ENCODE measurements around the gene TBC1D2.

TBC1D2 gene

GRCh38 chr9:98264516-98264915 lies 9.1 kb upstream of the TBC1D2 start:
- Mint-ChIP-seq H3K36me3 (ENCODE audit: insufficient read depth) (no peaks in the 10 kb centered on the region), H3K4me3 (no peak overlapping the region), H3K9me3 (no peaks in the 10 kb centered on the region), H3K4me1 (no peaks in the 10 kb centered on the region), H3K27me3 (peaks cover 27% of the 10 kb centered on the region), H3K27ac (ENCODE audit: low read depth) (no peak overlapping the region)
- no peak for ATAC-seq (replicated peaks; ENCODE audit: extremely low read depth, poor library complexity, severe bottlenecking)
- DNase-seq (ENCODE audit: low spot score in 2 of 2), result no peak

GRCh38 chr9:98263482-98264357 lies 8.3 kb upstream of the TBC1D2 start:
- Mint-ChIP-seq H3K4me3 (no peak overlapping the region), H3K27ac (ENCODE audit: low read depth) (no peak overlapping the region), H3K9me3 (no peaks in the 10 kb centered on the region), H3K4me1 (no peaks in the 10 kb centered on the region), H3K36me3 (ENCODE audit: insufficient read depth) (no peaks in the 10 kb centered on the region), H3K27me3 (peaks cover 19% of the 10 kb centered on the region)
- DNase-seq (ENCODE audit: low spot score in 2 of 2) (peak; percentile 66 to 68), ATAC-seq (replicated peaks; ENCODE audit: extremely low read depth, poor library complexity, severe bottlenecking) (peak; percentile 99)

GRCh38 chr9:98263080-98263479 lies 7.6 kb upstream of the TBC1D2 start:
- Mint-ChIP-seq H3K4me1 (no peaks in the 10 kb centered on the region), H3K27ac (ENCODE audit: low read depth) (no peak overlapping the region), H3K4me3 (no peak overlapping the region), H3K9me3 (no peaks in the 10 kb centered on the region), H3K36me3 (ENCODE audit: insufficient read depth) (no peaks in the 10 kb centered on the region), H3K27me3 (peaks cover 13% of the 10 kb centered on the region)
- ATAC-seq (replicated peaks; ENCODE audit: extremely low read depth, poor library complexity, severe bottlenecking) (no peak), DNase-seq (ENCODE audit: low spot score in 2 of 2) (no peak)

- no peaks in the 10 kb centered on the region for H3K4me1 Mint-ChIP-seq
- DNase-seq (ENCODE audit: low spot score in 2 of 2) (no peak), ATAC-seq (replicated peaks; ENCODE audit: extremely low read depth, poor library complexity, severe bottlenecking) (no peak)
- H3K27me3 Mint-ChIP-seq, result peaks cover 3% of the 10 kb centered on the region
- no peaks in the 10 kb centered on the region for H3K9me3 Mint-ChIP-seq
- no peak overlapping the region for H3K27ac Mint-ChIP-seq (ENCODE audit: low read depth)
- peaks cover 1% of the 10 kb centered on the region for H3K36me3 Mint-ChIP-seq (ENCODE audit: insufficient read depth)
- no peak overlapping the region for H3K4me3 Mint-ChIP-seq
Observed at GRCh38 chr9:98262056-98262455, 6.6 kb upstream of the TBC1D2 start.

- H3K27ac Mint-ChIP-seq (ENCODE audit: low read depth), result no peak overlapping the region
- peaks cover 11% of the 10 kb centered on the region for H3K36me3 Mint-ChIP-seq (ENCODE audit: insufficient read depth)
- H3K27me3 Mint-ChIP-seq, result no peaks in the 10 kb centered on the region
- no peak overlapping the region for H3K4me3 Mint-ChIP-seq
- peaks cover 7% of the 10 kb centered on the region for H3K4me1 Mint-ChIP-seq
- H3K9me3 Mint-ChIP-seq, result no peaks in the 10 kb centered on the region
- DNase-seq (ENCODE audit: low spot score in 2 of 2) (no peak), ATAC-seq (replicated peaks; ENCODE audit: extremely low read depth, poor library complexity, severe bottlenecking) (no peak)
Observed at GRCh38 chr9:98260635-98261034, 5.2 kb upstream of the TBC1D2 start.

GRCh38 chr9:98259791-98260190 lies 4.3 kb upstream of the TBC1D2 start:
- DNase-seq (ENCODE audit: low spot score in 2 of 2), result no peak
- Mint-ChIP-seq H3K27ac (ENCODE audit: low read depth) (no peak overlapping the region), H3K4me1 (peaks cover 10% of the 10 kb centered on the region), H3K36me3 (ENCODE audit: insufficient read depth) (peaks cover 12% of the 10 kb centered on the region), H3K4me3 (no peak overlapping the region), H3K9me3 (no peaks in the 10 kb centered on the region), H3K27me3 (no peaks in the 10 kb centered on the region)
- ATAC-seq (replicated peaks; ENCODE audit: extremely low read depth, poor library complexity, severe bottlenecking), result no peak

GRCh38 chr9:98256756-98257155 lies 1.3 kb upstream of the TBC1D2 start:
- peak overlapping the region; percentile 97 for H3K4me3 Mint-ChIP-seq
- peaks cover 32% of the 10 kb centered on the region for H3K4me1 Mint-ChIP-seq
- no peaks in the 10 kb centered on the region for H3K27me3 Mint-ChIP-seq
- no peak for ATAC-seq (replicated peaks; ENCODE audit: extremely low read depth, poor library complexity, severe bottlenecking)
- H3K9me3 Mint-ChIP-seq, result no peaks in the 10 kb centered on the region
- peak overlapping the region; percentile 97 for H3K27ac Mint-ChIP-seq (ENCODE audit: low read depth)
- no peak for DNase-seq (ENCODE audit: low spot score in 2 of 2)
- peaks cover 14% of the 10 kb centered on the region for H3K36me3 Mint-ChIP-seq (ENCODE audit: insufficient read depth)

- Mint-ChIP-seq H3K27ac (ENCODE audit: low read depth) (peak overlapping the region; percentile 97), H3K4me1 (peaks cover 36% of the 10 kb centered on the region), H3K36me3 (ENCODE audit: insufficient read depth) (peaks cover 14% of the 10 kb centered on the region), H3K9me3 (no peaks in the 10 kb centered on the region), H3K27me3 (no peaks in the 10 kb centered on the region), H3K4me3 (peak overlapping the region; percentile 97)
- DNase-seq (ENCODE audit: low spot score in 2 of 2) (no peak), ATAC-seq (replicated peaks; ENCODE audit: extremely low read depth, poor library complexity, severe bottlenecking) (peak; percentile 7)
Observed at GRCh38 chr9:98255061-98255577, 330 bp downstream of the TBC1D2 start.

- DNase-seq (ENCODE audit: low spot score in 2 of 2), result no peak
- no peak overlapping the region for H3K27ac Mint-ChIP-seq (ENCODE audit: low read depth)
- H3K9me3 Mint-ChIP-seq, result no peaks in the 10 kb centered on the region
- H3K27me3 Mint-ChIP-seq, result no peaks in the 10 kb centered on the region
- peaks cover 14% of the 10 kb centered on the region for H3K36me3 Mint-ChIP-seq (ENCODE audit: insufficient read depth)
- H3K4me1 Mint-ChIP-seq, result peaks cover 41% of the 10 kb centered on the region
- ATAC-seq (replicated peaks; ENCODE audit: extremely low read depth, poor library complexity, severe bottlenecking), result no peak
- peak overlapping the region; percentile 97 for H3K4me3 Mint-ChIP-seq
Observed at GRCh38 chr9:98254228-98255060, 1.0 kb downstream of the TBC1D2 start.

GRCh38 chr9:98253565-98253964 lies 1.9 kb downstream of the TBC1D2 start:
- Mint-ChIP-seq H3K4me3 (no peak overlapping the region), H3K4me1 (peaks cover 46% of the 10 kb centered on the region), H3K27me3 (no peaks in the 10 kb centered on the region), H3K27ac (ENCODE audit: low read depth) (peak overlapping the region; percentile 42), H3K9me3 (no peaks in the 10 kb centered on the region), H3K36me3 (ENCODE audit: insufficient read depth) (peaks cover 14% of the 10 kb centered on the region)
- DNase-seq (ENCODE audit: low spot score in 2 of 2), result no peak
- no peak for ATAC-seq (replicated peaks; ENCODE audit: extremely low read depth, poor library complexity, severe bottlenecking)

- Mint-ChIP-seq H3K4me3 (no peak overlapping the region), H3K36me3 (ENCODE audit: insufficient read depth) (peaks cover 10% of the 10 kb centered on the region), H3K9me3 (no peaks in the 10 kb centered on the region), H3K27ac (ENCODE audit: low read depth) (no peak overlapping the region), H3K27me3 (no peaks in the 10 kb centered on the region), H3K4me1 (peaks cover 45% of the 10 kb centered on the region)
- ATAC-seq (replicated peaks; ENCODE audit: extremely low read depth, poor library complexity, severe bottlenecking) (no peak), DNase-seq (ENCODE audit: low spot score in 2 of 2) (no peak)
Observed at GRCh38 chr9:98251551-98251950, 3.9 kb downstream of the TBC1D2 start.

GRCh38 chr9:98249771-98250170 lies 5.7 kb downstream of the TBC1D2 start:
- Mint-ChIP-seq H3K4me3 (no peak overlapping the region), H3K4me1 (peaks cover 40% of the 10 kb centered on the region), H3K36me3 (ENCODE audit: insufficient read depth) (peaks cover 2% of the 10 kb centered on the region), H3K9me3 (no peaks in the 10 kb centered on the region), H3K27me3 (no peaks in the 10 kb centered on the region), H3K27ac (ENCODE audit: low read depth) (no peak overlapping the region)
- no peak for ATAC-seq (replicated peaks; ENCODE audit: extremely low read depth, poor library complexity, severe bottlenecking)
- no peak for DNase-seq (ENCODE audit: low spot score in 2 of 2)

All from central memory CD8-positive, alpha-beta T cell (primary cell).